Prostate gland (tissue), 2 donors: ENCODE measurements around the gene CAB39L. TPM values are rescaled to one million over a fixed set of nuclear protein-coding genes. Genes with fewer than 3 reads are reported as not detected.

Experiments used
- DNase-seq: peaks from one replicate; pipeline ENCODE4 v3.0.0-alpha.2; 2019; ENCODE audit warnings: low spot score
- H3K27ac ChIP-seq, 2 donors: fragments of 200-600 bp; sonication (generic); 2 replicates each; pipeline ENCODE4 v1.5.1; 2017 to 2019
- H3K27me3 ChIP-seq: fragments of 200-600 bp; sonication (generic); replicated peaks from 2 replicates; pipeline ENCODE4 v1.5.1; 2019; ENCODE audit not compliant: insufficient read depth
- H3K36me3 ChIP-seq, 2 donors: fragments of 200-600 bp; sonication (generic); 1 replicate in 1 of 2; 2 replicates in 1 of 2; pipeline versions ENCODE4 v1.5.1 to v1.8.1; 2017 to 2019
- H3K4me1 ChIP-seq: fragments of 200-600 bp; sonication (generic); replicated peaks from 2 replicates; pipeline ENCODE4 v1.5.1; 2019
- H3K4me3 ChIP-seq, 2 donors: fragments of 200-600 bp; sonication (generic); 2 replicates each; pipeline ENCODE4 v1.5.1; 2017 to 2019
- H3K9me3 ChIP-seq: fragments of 200-600 bp; sonication (generic); 2 replicates; pipeline ENCODE4 v1.5.1; 2017
- POLR2A ChIP-seq: fragments of 450-650 bp; IDR thresholded peaks from one replicate; pipeline ENCODE4 v1.6.1; 2016; ENCODE audit warnings: antibody characterized with exemption, mild to moderate bottlenecking
- POLR2AphosphoS5 ChIP-seq: sonication (generic); formaldehyde crosslinking; IDR thresholded peaks from one replicate; pipeline ENCODE4 v1.6.1; 2017; ENCODE audit warnings: antibody characterized with exemption
- WGBS: methylation state at CpG from one replicate; pipeline ENCODE4 v1.1.5; 2018; 5-methylcytosine and 5-hydroxymethylcytosine counted together
- intact Hi-C: fragments of 100-400 bp; cut with DNase I; formaldehyde crosslinking; loops from one replicate; pipeline ENCODE4 v1.14.2; 2022
- total RNA-seq, 2 donors: library from RNA; depleted of rRNA; stranded (reverse); fragments of >200 nt; gene quantifications; one replicate each; pipeline ENCODE4 v1.1.0, GENCODE V29; 2016
- TF ChIP-seq, protein P1 (sequence below), 4 experiments: fragments of 200-600 bp in 2 of 4; fragments of 450-650 bp in 2 of 4; sonication (generic) in 2 of 4; IDR thresholded peaks; 1 replicate in 3 of 4; 2 replicates in 1 of 4; pipeline ENCODE4 v1.5.1; 2016 to 2019; ENCODE audit warnings: antibody characterized with exemption in 4 of 4, mild to moderate bottlenecking in 2 of 4, moderate library complexity in 2 of 4

The CAB39L gene
- total RNA-seq, 2 donors from 2014 or later: 43.9 to 96.5 TPM

DNA sequence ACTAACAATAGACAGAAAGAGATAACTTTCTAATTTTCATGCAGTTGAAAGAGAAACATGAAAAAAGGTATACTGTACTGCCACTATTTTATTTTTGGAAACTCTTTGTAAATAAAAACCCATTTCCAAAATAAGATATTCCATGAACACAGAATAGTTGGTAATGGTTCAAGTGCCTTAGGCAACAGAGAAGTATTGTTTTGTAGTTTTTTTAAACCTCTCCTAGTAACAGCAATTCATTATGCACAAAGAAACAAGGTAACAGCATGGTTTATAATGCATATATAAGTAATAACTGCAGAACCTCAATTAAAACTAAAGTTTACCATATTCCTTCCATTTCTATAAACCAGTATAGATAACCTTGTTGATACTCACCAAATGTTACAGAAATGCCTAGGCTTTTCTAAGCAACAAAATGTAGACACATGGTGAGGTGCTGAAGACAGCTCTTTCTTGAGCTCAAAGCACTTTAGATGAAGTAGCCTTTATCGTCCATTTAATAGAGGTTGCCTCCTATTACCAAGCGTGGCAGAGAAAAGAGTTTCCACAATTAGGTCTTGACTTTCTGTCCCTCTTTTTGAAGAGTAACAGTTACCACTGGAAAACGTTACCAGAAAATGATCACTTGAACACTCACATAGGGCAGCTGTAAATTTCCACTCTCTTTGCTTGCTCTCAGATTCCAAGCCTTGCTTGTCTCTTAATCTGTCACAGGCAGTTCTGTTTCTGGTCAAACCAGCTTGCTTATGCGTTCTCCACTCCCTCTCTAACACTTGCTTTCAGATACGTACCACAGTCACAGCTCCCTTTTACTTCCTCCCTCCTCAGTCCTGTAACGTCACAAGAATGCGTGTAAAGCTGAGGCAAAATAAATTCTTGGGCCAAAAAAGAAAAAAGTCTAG lies 42.9 kb downstream of the CAB39L start:
- intact Hi-C loops: no loop called here
- peak overlapping the region; percentile 81 for H3K27ac ChIP-seq
- H3K4me1 ChIP-seq: no peaks in the 10 kb centered on the region
- peak; percentile 43 for TF ChIP-seq POLR2A
- TF ChIP-seq, protein P1, sequence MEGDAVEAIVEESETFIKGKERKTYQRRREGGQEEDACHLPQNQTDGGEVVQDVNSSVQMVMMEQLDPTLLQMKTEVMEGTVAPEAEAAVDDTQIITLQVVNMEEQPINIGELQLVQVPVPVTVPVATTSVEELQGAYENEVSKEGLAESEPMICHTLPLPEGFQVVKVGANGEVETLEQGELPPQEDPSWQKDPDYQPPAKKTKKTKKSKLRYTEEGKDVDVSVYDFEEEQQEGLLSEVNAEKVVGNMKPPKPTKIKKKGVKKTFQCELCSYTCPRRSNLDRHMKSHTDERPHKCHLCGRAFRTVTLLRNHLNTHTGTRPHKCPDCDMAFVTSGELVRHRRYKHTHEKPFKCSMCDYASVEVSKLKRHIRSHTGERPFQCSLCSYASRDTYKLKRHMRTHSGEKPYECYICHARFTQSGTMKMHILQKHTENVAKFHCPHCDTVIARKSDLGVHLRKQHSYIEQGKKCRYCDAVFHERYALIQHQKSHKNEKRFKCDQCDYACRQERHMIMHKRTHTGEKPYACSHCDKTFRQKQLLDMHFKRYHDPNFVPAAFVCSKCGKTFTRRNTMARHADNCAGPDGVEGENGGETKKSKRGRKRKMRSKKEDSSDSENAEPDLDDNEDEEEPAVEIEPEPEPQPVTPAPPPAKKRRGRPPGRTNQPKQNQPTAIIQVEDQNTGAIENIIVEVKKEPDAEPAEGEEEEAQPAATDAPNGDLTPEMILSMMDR (IDR thresholded peaks at IDR 0.05): peak in 1 of 4 experiments; percentile 5
- TF ChIP-seq POLR2AphosphoS5: peak; percentile 87
- DNase-seq: peak; percentile 71
- H3K36me3 ChIP-seq: no peaks in the 10 kb centered on the region
- WGBS: 8% methylated on average over 7 of the region's 7 CpGs
- H3K9me3 ChIP-seq: no peaks in the 10 kb centered on the region
- no peaks in the 10 kb centered on the region for H3K27me3 ChIP-seq
- H3K4me3 ChIP-seq: peak overlapping the region; percentile 35 to 40

DNA sequence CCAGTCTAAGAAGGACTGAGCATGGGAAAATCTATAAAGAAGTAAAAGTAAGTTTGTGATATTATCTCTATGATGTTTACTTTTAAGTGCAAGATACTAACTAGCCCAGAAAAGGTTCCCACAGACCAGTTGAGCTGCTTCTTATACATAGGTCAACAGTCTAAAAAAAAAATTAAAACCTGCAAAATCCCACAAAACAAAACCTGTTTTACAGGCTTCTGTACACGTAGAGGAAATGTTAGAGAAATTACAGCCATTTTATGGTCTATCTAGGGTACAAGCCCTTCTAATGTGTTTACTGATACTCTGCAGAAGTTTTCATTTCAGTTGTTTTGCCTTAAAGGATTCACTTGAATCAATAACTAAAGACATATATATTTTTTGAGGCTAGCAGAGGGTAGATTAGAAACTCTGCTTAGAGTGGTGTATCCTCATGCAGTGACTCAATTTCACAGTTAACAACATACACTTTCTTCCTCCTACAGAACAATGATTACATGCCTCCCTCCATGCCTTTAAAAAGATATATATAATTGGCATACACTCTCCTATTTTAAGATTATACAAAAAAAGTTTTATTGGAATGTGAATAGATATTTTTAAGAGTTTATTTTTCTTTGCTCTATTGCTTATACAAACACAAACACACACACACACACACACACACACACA lies 43.9 kb downstream of the CAB39L start:
- 5% methylated on average over 1 of the region's 1 CpG for WGBS
- TF ChIP-seq POLR2AphosphoS5: peak; percentile 76
- TF ChIP-seq, protein P1 (IDR thresholded peaks at IDR 0.05): no peak
- Histone ChIP-seq H3K4me3 (peak overlapping the region; percentile 35 to 40), H3K4me1 (no peaks in the 10 kb centered on the region), H3K9me3 (no peaks in the 10 kb centered on the region), H3K36me3 (no peaks in the 10 kb centered on the region), H3K27me3 (no peaks in the 10 kb centered on the region), H3K27ac (peak overlapping the region; percentile 81)
- peak; percentile 63 for DNase-seq
- intact Hi-C loops: no loop called here

DNA sequence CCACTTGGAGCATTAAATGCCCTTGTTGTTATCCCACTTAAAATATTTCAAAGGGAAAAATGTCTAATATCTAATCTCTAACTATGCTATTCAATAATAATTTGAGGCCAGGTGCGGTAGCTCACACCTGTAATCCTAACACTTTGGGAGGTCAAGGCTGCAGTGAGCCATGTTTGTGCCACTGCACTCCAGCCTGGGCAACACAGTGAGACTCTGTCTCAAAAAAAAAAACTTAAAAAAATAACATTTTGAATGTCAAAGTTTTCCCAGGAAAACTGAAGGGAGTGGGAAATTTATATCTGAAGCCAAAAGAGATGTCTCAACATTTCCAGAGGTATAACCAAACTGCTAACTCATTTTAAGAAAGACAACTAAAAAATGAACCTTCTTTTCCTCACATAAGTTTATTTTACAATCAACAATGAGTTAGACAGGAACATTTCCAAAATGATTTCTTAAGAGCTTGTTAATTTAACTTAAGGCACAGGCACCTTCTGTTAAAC lies 47.9 kb downstream of the CAB39L start:
- intact Hi-C loops: loop anchor here (2.0 kb wide), 1 partner anchor 89 kb away; no protein-coding TSS in a partner anchor

DNA sequence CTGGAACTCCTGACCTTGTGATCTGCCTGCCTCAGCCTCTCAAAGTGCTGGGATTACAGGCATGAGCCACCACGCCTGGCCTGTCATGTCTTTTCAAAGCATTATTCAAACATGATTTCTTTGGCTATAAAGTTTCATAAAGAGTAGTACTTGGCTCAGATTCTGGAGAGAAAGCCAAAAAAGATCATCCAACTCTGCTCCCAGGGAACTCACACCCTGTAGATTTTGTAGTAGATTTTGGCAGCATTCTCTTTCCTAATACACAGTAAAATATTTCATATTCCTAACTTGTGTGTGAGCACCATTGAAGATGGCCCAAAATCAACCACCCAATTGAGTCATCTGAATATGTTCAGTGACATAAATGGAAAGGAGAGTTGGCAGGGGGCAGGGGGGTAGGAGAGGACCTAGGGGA lies 48.4 kb downstream of the CAB39L start:
- peak overlapping the region; percentile 36 to 44 for H3K27ac ChIP-seq
- no peaks in the 10 kb centered on the region for H3K27me3 ChIP-seq
- no peaks in the 10 kb centered on the region for H3K36me3 ChIP-seq
- no peaks in the 10 kb centered on the region for H3K9me3 ChIP-seq
- no peak for TF ChIP-seq POLR2A
- TF ChIP-seq POLR2AphosphoS5: peak; percentile 71
- no peak overlapping the region for H3K4me3 ChIP-seq
- intact Hi-C loops: loop anchor here (2.0 kb wide), 1 partner anchor 89 kb away; no protein-coding TSS in a partner anchor
- WGBS: 6% methylated on average over 1 of the region's 1 CpG
- no peaks in the 10 kb centered on the region for H3K4me1 ChIP-seq
- peak; percentile 42 for DNase-seq

More for the DNA sequence above, 47.9 kb downstream of the CAB39L start:
- no peaks in the 10 kb centered on the region for H3K27me3 ChIP-seq
- H3K9me3 ChIP-seq: no peaks in the 10 kb centered on the region
- WGBS: 80% methylated on average over 1 of the region's 1 CpG
- H3K4me1 ChIP-seq: no peaks in the 10 kb centered on the region
- H3K36me3 ChIP-seq: no peaks in the 10 kb centered on the region
- peak overlapping the region in 1 of 2 donors; percentile 44 for H3K27ac ChIP-seq
- no peak for DNase-seq
- no peak for TF ChIP-seq POLR2A
- TF ChIP-seq POLR2AphosphoS5: no peak
- TF ChIP-seq, protein P1 (IDR thresholded peaks at IDR 0.05): no peak
- H3K4me3 ChIP-seq: no peak overlapping the region

DNA sequence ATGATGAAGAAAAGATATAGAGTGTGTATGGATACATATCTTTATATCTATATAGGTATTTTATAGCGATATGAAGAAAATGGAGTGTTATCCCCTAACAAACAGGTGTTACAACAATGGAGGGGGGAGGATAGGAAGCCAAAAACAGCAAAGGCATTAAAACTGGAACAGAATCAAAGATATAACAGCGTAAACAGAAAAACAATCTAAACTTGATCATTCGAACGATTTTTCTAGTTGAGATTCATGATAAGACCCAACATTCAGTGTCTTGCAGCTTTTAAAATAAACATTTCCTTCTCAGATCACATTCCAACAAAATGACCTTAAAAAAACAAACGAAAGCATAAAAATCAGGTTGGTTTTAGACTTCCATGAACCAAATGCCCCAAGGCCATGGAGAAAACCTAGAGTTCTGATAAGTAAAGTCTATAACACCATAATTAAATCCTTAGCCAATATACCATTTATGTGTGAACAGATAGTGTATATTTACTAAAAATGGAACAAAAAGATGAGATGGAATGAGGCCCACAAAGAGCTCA lies 55.7 kb downstream of the CAB39L start:
- Histone ChIP-seq H3K9me3 (no peaks in the 10 kb centered on the region), H3K27ac (no peak overlapping the region), H3K36me3 (no peaks in the 10 kb centered on the region), H3K4me1 (peaks cover 2% of the 10 kb centered on the region), H3K27me3 (no peaks in the 10 kb centered on the region), H3K4me3 (no peak overlapping the region)
- no peak for DNase-seq
- intact Hi-C loops: no loop called here
- TF ChIP-seq, protein P1 (IDR thresholded peaks at IDR 0.05): no peak
- TF ChIP-seq POLR2A (no peak), POLR2AphosphoS5 (no peak)
- 38% methylated on average over 5 of the region's 5 CpGs for WGBS
